ENCODE results near the gene AICDA.

Gene AICDA

DNA sequence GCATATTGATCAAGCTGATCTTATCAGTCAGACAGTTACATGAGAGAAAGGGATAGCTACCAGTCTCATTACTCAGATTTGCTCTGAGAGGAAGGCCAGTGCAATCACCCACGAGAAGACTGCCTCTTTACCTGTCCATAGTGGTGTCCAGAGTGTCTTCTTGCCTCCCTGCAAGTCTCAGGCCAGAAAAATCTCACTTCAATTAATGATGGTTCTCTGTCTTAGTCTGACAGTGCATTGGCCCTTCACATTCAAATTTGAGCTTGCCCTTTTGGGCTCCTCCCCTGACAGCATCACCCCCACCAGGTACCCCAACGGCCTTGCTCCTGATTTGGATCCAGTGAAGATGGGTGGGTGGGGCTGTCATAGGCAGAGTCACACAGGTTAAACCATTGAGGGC, at the start of gene AICDA:
Gene AICDA, minus strand, starts transcription at position 231 of the 400 bp plus-strand sequence. Its CDS starts 92 bp downstream, at position 139.
- H3K4me3 ChIP-seq (ENCODE audit: low read length) = no peak within 1 kb of the TSS
- no peak for DNase-seq (ENCODE audit: low read depth, low spot score)
- no peaks in the 10 kb centered on the region for H3K36me3 ChIP-seq (ENCODE audit: control insufficient read depth, insufficient read depth, low read length)
- no CpG with 5 or more reads among the region's 2 CpGs for WGBS (ENCODE audit: insufficient coverage, insufficient read length)
- no peaks in the 10 kb centered on the region for H3K4me1 ChIP-seq (ENCODE audit: control insufficient read depth, insufficient read depth, low read length)
- H3K27me3 ChIP-seq (ENCODE audit: control insufficient read depth, insufficient read depth, low read length) = no peaks in the 10 kb centered on the region
- no peak within 1 kb of the TSS for H3K27ac ChIP-seq (ENCODE audit: low read length)
- H3K9me3 ChIP-seq (ENCODE audit: control insufficient read depth, insufficient read depth, low read length) = no peaks in the 10 kb centered on the region

- no peaks in the 10 kb centered on the region for H3K4me1 ChIP-seq (ENCODE audit: control insufficient read depth, insufficient read depth, low read length)
- no peak for DNase-seq (ENCODE audit: low read depth, low spot score)
- H3K36me3 ChIP-seq (ENCODE audit: control insufficient read depth, insufficient read depth, low read length) = no peaks in the 10 kb centered on the region
- no CpG with 5 or more reads among the region's 3 CpGs for WGBS (ENCODE audit: insufficient coverage, insufficient read length)
- H3K4me3 ChIP-seq (ENCODE audit: low read length) = no peak overlapping the region
- H3K27ac ChIP-seq (ENCODE audit: low read length) = no peak overlapping the region
- no peaks in the 10 kb centered on the region for H3K9me3 ChIP-seq (ENCODE audit: control insufficient read depth, insufficient read depth, low read length)
- no peaks in the 10 kb centered on the region for H3K27me3 ChIP-seq (ENCODE audit: control insufficient read depth, insufficient read depth, low read length)
These were observed 49.1 kb upstream of the AICDA start for GRCh38 chr12:8661751-8662150.

- Histone ChIP-seq H3K27ac (ENCODE audit: low read length) (no peak overlapping the region), H3K9me3 (ENCODE audit: control insufficient read depth, insufficient read depth, low read length) (no peaks in the 10 kb centered on the region), H3K27me3 (ENCODE audit: control insufficient read depth, insufficient read depth, low read length) (no peaks in the 10 kb centered on the region), H3K4me3 (ENCODE audit: low read length) (no peak overlapping the region), H3K36me3 (ENCODE audit: control insufficient read depth, insufficient read depth, low read length) (no peaks in the 10 kb centered on the region), H3K4me1 (ENCODE audit: control insufficient read depth, insufficient read depth, low read length) (no peaks in the 10 kb centered on the region)
- no peak for DNase-seq (ENCODE audit: low read depth, low spot score)
- WGBS (ENCODE audit: insufficient coverage, insufficient read length) = no CpG with 5 or more reads among the region's 3 CpGs
These were observed 48.4 kb upstream of the AICDA start for GRCh38 chr12:8661016-8661415.

GRCh38 chr12:8658346-8658745, 45.7 kb upstream of the AICDA start:
- Histone ChIP-seq H3K9me3 (ENCODE audit: control insufficient read depth, insufficient read depth, low read length) (no peaks in the 10 kb centered on the region), H3K4me3 (ENCODE audit: low read length) (no peak overlapping the region), H3K4me1 (ENCODE audit: control insufficient read depth, insufficient read depth, low read length) (no peaks in the 10 kb centered on the region), H3K36me3 (ENCODE audit: control insufficient read depth, insufficient read depth, low read length) (no peaks in the 10 kb centered on the region), H3K27ac (ENCODE audit: low read length) (no peak overlapping the region), H3K27me3 (ENCODE audit: control insufficient read depth, insufficient read depth, low read length) (no peaks in the 10 kb centered on the region)
- no CpG with 5 or more reads among the region's 1 CpG for whole genome bisulfite sequencing (ENCODE audit: insufficient coverage, insufficient read length)
- DNase-seq (ENCODE audit: low read depth, low spot score) = no peak

GRCh38 chr12:8655421-8655820, 42.8 kb upstream of the AICDA start:
- no peak for DNase-seq (ENCODE audit: low read depth, low spot score)
- Histone ChIP-seq H3K4me3 (ENCODE audit: low read length) (no peak overlapping the region), H3K4me1 (ENCODE audit: control insufficient read depth, insufficient read depth, low read length) (no peaks in the 10 kb centered on the region), H3K27me3 (ENCODE audit: control insufficient read depth, insufficient read depth, low read length) (no peaks in the 10 kb centered on the region), H3K27ac (ENCODE audit: low read length) (no peak overlapping the region), H3K9me3 (ENCODE audit: control insufficient read depth, insufficient read depth, low read length) (no peaks in the 10 kb centered on the region), H3K36me3 (ENCODE audit: control insufficient read depth, insufficient read depth, low read length) (no peaks in the 10 kb centered on the region)
- WGBS (ENCODE audit: insufficient coverage, insufficient read length) = no CpG with 5 or more reads among the region's 6 CpGs

- no peaks in the 10 kb centered on the region for H3K36me3 ChIP-seq (ENCODE audit: control insufficient read depth, insufficient read depth, low read length)
- WGBS (ENCODE audit: insufficient coverage, insufficient read length) = no CpG with 5 or more reads among the region's 8 CpGs
- DNase-seq (ENCODE audit: low read depth, low spot score) = no peak
These were observed 36.0 kb upstream of the AICDA start for GRCh38 chr12:8648576-8649205.

DNA sequence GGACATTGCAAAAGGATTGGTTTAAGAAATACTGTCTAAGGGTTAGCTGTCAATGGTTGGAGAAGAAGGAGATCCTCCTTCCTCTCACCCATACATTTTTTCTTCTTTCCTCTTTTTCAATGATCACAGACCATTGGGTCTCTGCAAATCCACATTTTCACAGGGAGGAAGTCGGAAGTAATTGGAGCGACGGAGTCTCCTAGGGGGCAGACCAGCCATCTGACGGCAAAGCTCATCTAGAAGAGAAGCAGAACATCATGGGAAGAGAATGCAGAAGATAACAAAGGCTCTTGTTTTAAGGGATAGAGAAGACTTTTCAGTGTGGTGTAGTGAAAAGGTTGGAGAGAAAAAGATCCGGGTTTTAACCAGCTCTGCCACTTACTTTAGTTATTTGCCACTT, 35.3 kb upstream of the AICDA start:
- H3K27me3 ChIP-seq (ENCODE audit: control insufficient read depth, insufficient read depth, low read length) = no peaks in the 10 kb centered on the region
- no peak overlapping the region for H3K4me3 ChIP-seq (ENCODE audit: low read length)
- no peaks in the 10 kb centered on the region for H3K9me3 ChIP-seq (ENCODE audit: control insufficient read depth, insufficient read depth, low read length)
- no peaks in the 10 kb centered on the region for H3K4me1 ChIP-seq (ENCODE audit: control insufficient read depth, insufficient read depth, low read length)
- no peaks in the 10 kb centered on the region for H3K36me3 ChIP-seq (ENCODE audit: control insufficient read depth, insufficient read depth, low read length)
- WGBS (ENCODE audit: insufficient coverage, insufficient read length) = no CpG with 5 or more reads among the region's 5 CpGs
- DNase-seq (ENCODE audit: low read depth, low spot score) = no peak
- no peak overlapping the region for H3K27ac ChIP-seq (ENCODE audit: low read length)

More at GRCh38 chr12:8648576-8649205, 36.0 kb upstream of the AICDA start:
- Histone ChIP-seq H3K27me3 (ENCODE audit: control insufficient read depth, insufficient read depth, low read length) (no peaks in the 10 kb centered on the region), H3K9me3 (ENCODE audit: control insufficient read depth, insufficient read depth, low read length) (no peaks in the 10 kb centered on the region), H3K4me1 (ENCODE audit: control insufficient read depth, insufficient read depth, low read length) (no peaks in the 10 kb centered on the region), H3K27ac (ENCODE audit: low read length) (no peak overlapping the region), H3K4me3 (ENCODE audit: low read length) (no peak overlapping the region)

DNA sequence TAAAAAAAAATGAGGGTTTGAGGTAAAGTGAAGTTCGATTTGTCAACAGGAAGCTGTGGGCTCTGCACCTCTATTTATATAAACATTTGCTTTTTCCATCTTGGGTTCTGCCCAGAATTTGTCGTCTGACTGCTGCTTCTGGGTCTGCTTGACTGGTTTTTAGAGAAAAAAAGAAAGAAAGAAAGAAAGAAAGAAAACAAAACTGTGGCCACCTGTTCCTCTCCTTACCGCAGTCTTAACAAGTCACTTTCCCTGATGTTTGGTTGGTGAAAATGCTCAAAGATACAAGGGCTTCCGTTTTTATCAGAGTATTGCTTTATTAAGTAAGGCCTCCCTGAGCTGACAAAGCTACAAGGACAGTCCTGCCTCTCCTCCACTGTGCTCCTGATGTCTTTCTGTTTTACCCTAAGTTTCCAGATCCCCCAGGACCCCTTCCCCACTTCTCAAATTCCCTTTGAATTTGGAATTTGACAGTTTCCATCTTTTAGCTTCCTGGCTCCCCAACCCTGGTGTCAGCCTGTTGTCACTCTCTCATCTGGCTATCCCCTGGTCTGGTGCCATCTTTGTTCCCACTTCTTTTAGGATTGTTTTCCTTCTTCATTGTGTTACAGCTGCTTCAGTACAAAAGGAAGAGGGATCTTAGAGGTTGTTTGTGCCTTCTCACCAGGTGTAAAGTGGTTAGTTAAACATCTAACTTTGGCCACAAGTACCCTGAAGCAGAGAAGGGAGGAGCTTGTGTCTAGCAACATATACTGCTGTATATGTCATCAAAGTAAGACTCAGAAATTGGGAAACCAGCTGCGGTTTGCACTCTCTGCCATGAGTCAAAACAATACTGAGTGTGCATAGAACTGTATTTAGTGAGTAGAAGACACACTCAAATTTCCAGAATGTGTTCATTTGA, 31.9 kb upstream of the AICDA start:
- Histone ChIP-seq H3K27me3 (ENCODE audit: control insufficient read depth, insufficient read depth, low read length) (no peaks in the 10 kb centered on the region), H3K9me3 (ENCODE audit: control insufficient read depth, insufficient read depth, low read length) (no peaks in the 10 kb centered on the region), H3K36me3 (ENCODE audit: control insufficient read depth, insufficient read depth, low read length) (no peaks in the 10 kb centered on the region), H3K27ac (ENCODE audit: low read length) (no peak overlapping the region), H3K4me3 (ENCODE audit: low read length) (no peak overlapping the region), H3K4me1 (ENCODE audit: control insufficient read depth, insufficient read depth, low read length) (no peaks in the 10 kb centered on the region)
- DNase-seq (ENCODE audit: low read depth, low spot score) = no peak
- no CpG with 5 or more reads among the region's 5 CpGs for WGBS (ENCODE audit: insufficient coverage, insufficient read length)

DNA sequence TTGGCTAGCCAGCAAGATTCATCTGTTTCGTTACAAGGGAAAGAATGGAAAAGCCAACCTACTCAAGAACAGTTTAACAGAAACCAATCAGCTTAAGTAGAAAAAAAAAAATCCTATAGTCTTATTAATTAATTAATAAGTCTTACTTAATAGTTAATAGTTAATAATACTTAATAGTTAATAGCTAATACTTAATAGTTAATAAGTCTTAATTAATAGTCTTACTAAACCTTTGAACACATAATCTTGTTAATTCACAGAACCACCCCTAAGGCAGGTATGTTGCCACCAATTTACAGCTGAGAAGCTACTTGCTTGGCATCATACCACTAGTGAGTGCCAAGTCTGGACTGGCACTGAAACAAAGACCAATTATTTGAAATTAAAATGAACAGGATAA, 30.1 kb upstream of the AICDA start:
- Histone ChIP-seq H3K4me1 (ENCODE audit: control insufficient read depth, insufficient read depth, low read length) (no peaks in the 10 kb centered on the region), H3K27ac (ENCODE audit: low read length) (no peak overlapping the region), H3K9me3 (ENCODE audit: control insufficient read depth, insufficient read depth, low read length) (no peaks in the 10 kb centered on the region), H3K27me3 (ENCODE audit: control insufficient read depth, insufficient read depth, low read length) (no peaks in the 10 kb centered on the region), H3K36me3 (ENCODE audit: control insufficient read depth, insufficient read depth, low read length) (no peaks in the 10 kb centered on the region), H3K4me3 (ENCODE audit: low read length) (no peak overlapping the region)
- WGBS (ENCODE audit: insufficient coverage, insufficient read length) = no CpG with 5 or more reads among the region's 1 CpG
- DNase-seq (ENCODE audit: low read depth, low spot score) = no peak

DNA sequence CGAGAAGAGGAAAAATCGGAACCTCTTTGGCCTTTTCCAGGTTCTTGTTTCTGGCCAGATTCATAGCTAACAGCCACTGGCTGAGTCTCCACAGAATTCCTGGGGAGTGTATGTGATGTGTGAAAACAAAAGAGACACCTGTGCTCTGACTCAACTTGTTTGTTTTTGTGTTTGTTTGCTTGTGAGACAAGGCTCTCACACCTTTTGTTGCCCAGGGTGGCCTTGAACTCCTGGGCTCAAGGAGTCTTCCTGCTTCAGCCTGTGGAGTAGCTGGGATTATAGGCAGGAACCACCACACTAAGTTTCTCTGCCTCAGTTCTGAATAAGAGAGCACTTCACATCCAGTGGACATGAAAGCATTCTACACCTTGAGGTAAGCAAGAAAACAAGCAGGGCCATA, 27.3 kb upstream of the AICDA start:
- DNase-seq (ENCODE audit: low read depth, low spot score) = no peak
- Histone ChIP-seq H3K4me1 (ENCODE audit: control insufficient read depth, insufficient read depth, low read length) (no peaks in the 10 kb centered on the region; the same call in 1 of the 2 replicates), H3K36me3 (ENCODE audit: control insufficient read depth, insufficient read depth, low read length) (no peaks in the 10 kb centered on the region), H3K4me3 (ENCODE audit: low read length) (no peak overlapping the region), H3K9me3 (ENCODE audit: control insufficient read depth, insufficient read depth, low read length) (no peaks in the 10 kb centered on the region), H3K27ac (ENCODE audit: low read length) (no peak overlapping the region), H3K27me3 (ENCODE audit: control insufficient read depth, insufficient read depth, low read length) (no peaks in the 10 kb centered on the region)
- no CpG with 5 or more reads among the region's 2 CpGs for WGBS (ENCODE audit: insufficient coverage, insufficient read length)

Measured in iPS DF 6.9 (cell line).